ENCODE results near the gene CPSF7.
"Not testable (repeated sequence)": the region's sequence is repeated elsewhere in the genome, so short reads cannot be mapped to it uniquely, and the experiment has no call there.

The CPSF7 gene

GRCh38 chr11:61468002-61468401, 38.2 kb upstream of the CPSF7 start:
- H3K4me3 ChIP-seq (ENCODE audit: low read depth in 1 of 5, low read length in 5 of 5) = no peak overlapping the region
- H3K9ac ChIP-seq (ENCODE audit: low read length in 5 of 5) = no peak overlapping the region
- H3K4me1 ChIP-seq (ENCODE audit: control insufficient read depth in 5 of 5, insufficient read depth in 5 of 5, low read length in 5 of 5) = peaks cover 7 to 16% (median 10%) of the 10 kb centered on the region in 5 donors
- H3K27me3 ChIP-seq (ENCODE audit: control insufficient read depth in 5 of 5, insufficient read depth in 4 of 5, low read length in 5 of 5) = no peaks in the 10 kb centered on the region
- H3K27ac ChIP-seq (ENCODE audit: low read depth, low read length) = peak overlapping the region; percentile 37
- H3K9me3 ChIP-seq (ENCODE audit: control insufficient read depth in 5 of 5, low read length in 5 of 5) = no peaks in the 10 kb centered on the region
- peaks cover 0 to 25% (median 5%) of the 10 kb centered on the region in 5 donors for H3K36me3 ChIP-seq (ENCODE audit: control insufficient read depth in 5 of 5, insufficient read depth in 5 of 5, low read length in 5 of 5)

DNA sequence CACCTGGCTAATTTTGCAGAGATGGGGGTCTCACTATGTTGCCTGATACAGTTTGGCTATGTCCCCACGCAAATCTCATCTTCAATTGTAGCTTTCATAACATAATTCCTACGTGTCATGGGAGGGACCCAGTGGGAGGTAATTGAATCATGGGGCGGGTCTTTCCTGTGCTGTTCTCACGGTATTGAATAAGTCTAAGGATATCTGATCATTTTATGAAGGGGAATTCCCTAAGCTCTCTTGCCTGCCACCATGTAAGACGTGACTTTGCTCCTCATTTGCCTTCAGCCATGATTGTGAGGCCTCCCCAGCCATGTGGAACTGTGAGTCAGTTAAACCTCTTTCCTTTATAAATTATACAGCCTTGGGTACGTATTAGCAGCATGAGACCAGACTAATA, 37.8 kb upstream of the CPSF7 start:
- H3K4me3 ChIP-seq (ENCODE audit: low read depth in 1 of 5, low read length in 5 of 5); H3K9ac ChIP-seq (ENCODE audit: low read length in 5 of 5); H3K27me3 ChIP-seq (ENCODE audit: control insufficient read depth in 5 of 5, insufficient read depth in 4 of 5, low read length in 5 of 5); H3K9me3 ChIP-seq (ENCODE audit: control insufficient read depth in 5 of 5, low read length in 5 of 5); H3K27ac ChIP-seq (ENCODE audit: low read depth, low read length): not testable (repeated sequence)
- Histone ChIP-seq H3K4me1 (ENCODE audit: control insufficient read depth in 5 of 5, insufficient read depth in 5 of 5, low read length in 5 of 5) (peaks cover 4 to 14% (median 7%) of the 10 kb centered on the region in 5 donors), H3K36me3 (ENCODE audit: control insufficient read depth in 5 of 5, insufficient read depth in 5 of 5, low read length in 5 of 5) (peaks cover 0 to 25% (median 5%) of the 10 kb centered on the region in 5 donors)

DNA sequence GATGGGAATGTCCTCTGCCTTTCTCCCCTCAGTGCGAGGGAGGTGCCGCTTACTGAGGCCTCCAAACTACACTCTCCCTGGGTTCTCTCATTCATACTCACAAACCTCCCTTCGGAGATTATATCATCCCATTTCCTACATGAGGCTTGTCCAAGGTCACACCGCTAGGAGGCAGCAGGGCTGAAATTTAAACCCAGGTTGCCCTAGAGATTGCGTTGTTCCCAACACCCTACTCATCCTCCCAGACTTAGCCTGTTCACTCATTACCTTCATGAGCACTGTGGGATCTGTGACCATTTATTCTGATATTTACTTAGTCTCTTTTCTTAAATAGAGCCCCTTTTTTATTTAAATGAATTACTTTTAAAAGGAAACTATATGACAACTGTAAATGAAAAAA, 31.2 kb upstream of the CPSF7 start:
- Histone ChIP-seq H3K9ac (ENCODE audit: low read length in 5 of 5) (no peak overlapping the region), H3K36me3 (ENCODE audit: control insufficient read depth in 5 of 5, insufficient read depth in 5 of 5, low read length in 5 of 5) (peaks cover 0 to 6% (median 0%) of the 10 kb centered on the region in 5 donors), H3K4me1 (ENCODE audit: control insufficient read depth in 5 of 5, insufficient read depth in 5 of 5, low read length in 5 of 5) (no peaks in the 10 kb centered on the region), H3K27ac (ENCODE audit: low read depth, low read length) (no peak overlapping the region), H3K27me3 (ENCODE audit: control insufficient read depth in 5 of 5, insufficient read depth in 4 of 5, low read length in 5 of 5) (no peaks in the 10 kb centered on the region), H3K4me3 (ENCODE audit: low read depth in 1 of 5, low read length in 5 of 5) (no peak overlapping the region), H3K9me3 (ENCODE audit: control insufficient read depth in 5 of 5, low read length in 5 of 5) (no peaks in the 10 kb centered on the region)

DNA sequence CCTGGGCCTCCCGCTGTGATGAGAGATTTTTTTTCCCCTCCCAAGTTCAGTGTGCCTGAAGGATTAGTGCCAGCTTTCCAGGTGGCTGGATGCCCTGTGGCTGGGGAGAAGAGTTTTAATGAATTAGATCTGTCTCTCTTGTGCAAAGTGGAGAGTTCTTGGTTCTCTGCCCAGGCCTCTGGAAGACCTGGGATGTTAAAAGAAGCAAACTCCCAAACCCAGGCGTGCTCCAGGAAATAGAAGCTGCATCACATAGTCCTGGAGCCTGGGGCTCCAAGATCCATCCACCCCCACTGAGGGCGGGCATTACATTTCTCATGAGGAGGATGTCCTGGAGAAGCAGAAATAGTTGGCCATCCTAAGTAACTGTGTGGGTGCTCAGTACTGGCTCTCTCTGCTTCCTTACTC, 30.7 kb upstream of the CPSF7 start:
- Histone ChIP-seq H3K4me1 (ENCODE audit: control insufficient read depth in 5 of 5, insufficient read depth in 5 of 5, low read length in 5 of 5) (no peaks in the 10 kb centered on the region), H3K36me3 (ENCODE audit: control insufficient read depth in 5 of 5, insufficient read depth in 5 of 5, low read length in 5 of 5) (peaks cover 0 to 10% (median 4%) of the 10 kb centered on the region in 5 donors), H3K9me3 (ENCODE audit: control insufficient read depth in 5 of 5, low read length in 5 of 5) (no peaks in the 10 kb centered on the region), H3K4me3 (ENCODE audit: low read depth in 1 of 5, low read length in 5 of 5) (no peak overlapping the region), H3K9ac (ENCODE audit: low read length in 5 of 5) (no peak overlapping the region), H3K27ac (ENCODE audit: low read depth, low read length) (no peak overlapping the region), H3K27me3 (ENCODE audit: control insufficient read depth in 5 of 5, insufficient read depth in 4 of 5, low read length in 5 of 5) (no peaks in the 10 kb centered on the region)

DNA sequence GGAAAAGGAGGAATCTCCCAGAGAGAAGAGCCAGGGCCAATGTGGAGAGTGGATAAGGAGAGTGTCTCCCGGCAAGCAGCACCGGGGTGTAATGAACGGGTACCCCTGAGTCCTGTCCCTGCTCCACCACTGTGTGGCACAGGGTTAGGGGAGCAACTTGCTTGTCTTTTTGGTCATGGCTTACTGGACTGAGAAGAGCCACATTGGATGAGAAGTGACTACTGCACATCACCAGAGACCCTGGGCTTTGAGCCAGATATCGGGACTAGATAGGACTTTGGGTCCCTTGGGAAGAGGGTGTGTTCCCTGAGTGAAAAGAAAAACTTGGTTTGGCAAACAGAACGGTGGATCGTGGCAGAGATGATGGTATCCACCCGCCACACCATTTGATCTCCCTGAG, 24.7 kb upstream of the CPSF7 start:
- H3K9me3 ChIP-seq (ENCODE audit: control insufficient read depth in 5 of 5, low read length in 5 of 5) = no peaks in the 10 kb centered on the region
- H3K4me3 ChIP-seq (ENCODE audit: low read depth in 1 of 5, low read length in 5 of 5) = no peak overlapping the region
- no peak overlapping the region for H3K27ac ChIP-seq (ENCODE audit: low read depth, low read length)
- peaks cover 0 to 11% (median 9%) of the 10 kb centered on the region in 5 donors for H3K4me1 ChIP-seq (ENCODE audit: control insufficient read depth in 5 of 5, insufficient read depth in 5 of 5, low read length in 5 of 5)
- H3K36me3 ChIP-seq (ENCODE audit: control insufficient read depth in 5 of 5, insufficient read depth in 5 of 5, low read length in 5 of 5) = peaks cover 0 to 31% (median 20%) of the 10 kb centered on the region in 5 donors
- no peak overlapping the region for H3K9ac ChIP-seq (ENCODE audit: low read length in 5 of 5)
- H3K27me3 ChIP-seq (ENCODE audit: control insufficient read depth in 5 of 5, insufficient read depth in 4 of 5, low read length in 5 of 5) = no peaks in the 10 kb centered on the region

DNA sequence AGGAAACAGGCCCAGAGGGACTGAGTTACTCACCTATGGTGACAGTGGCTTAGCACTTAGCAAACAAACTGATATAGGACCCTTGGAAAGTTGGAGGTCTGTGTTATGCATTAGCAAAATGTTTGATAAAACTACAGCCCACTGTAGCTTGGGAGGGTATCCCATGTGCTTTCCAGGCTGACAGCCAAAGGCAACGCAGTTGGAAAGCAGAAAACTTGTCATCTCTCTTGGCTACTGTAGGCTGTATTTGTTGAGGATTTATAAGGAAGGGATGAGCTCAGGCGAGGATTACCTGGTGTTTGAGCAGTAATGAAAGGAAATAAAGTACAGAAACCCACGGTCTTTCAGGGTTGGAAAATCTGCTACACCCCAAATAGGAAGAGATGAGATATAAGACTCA, 23.9 kb upstream of the CPSF7 start:
- Histone ChIP-seq H3K27ac (ENCODE audit: low read depth, low read length) (no peak overlapping the region), H3K9ac (ENCODE audit: low read length in 5 of 5) (peak overlapping the region in 1 of 5 donors; percentile 14), H3K27me3 (ENCODE audit: control insufficient read depth in 5 of 5, insufficient read depth in 4 of 5, low read length in 5 of 5) (no peaks in the 10 kb centered on the region), H3K4me1 (ENCODE audit: control insufficient read depth in 5 of 5, insufficient read depth in 5 of 5, low read length in 5 of 5) (peaks cover 0 to 11% (median 9%) of the 10 kb centered on the region in 5 donors), H3K9me3 (ENCODE audit: control insufficient read depth in 5 of 5, low read length in 5 of 5) (no peaks in the 10 kb centered on the region), H3K4me3 (ENCODE audit: low read depth in 1 of 5, low read length in 5 of 5) (no peak overlapping the region), H3K36me3 (ENCODE audit: control insufficient read depth in 5 of 5, insufficient read depth in 5 of 5, low read length in 5 of 5) (peaks cover 0 to 33% (median 20%) of the 10 kb centered on the region in 5 donors)

DNA sequence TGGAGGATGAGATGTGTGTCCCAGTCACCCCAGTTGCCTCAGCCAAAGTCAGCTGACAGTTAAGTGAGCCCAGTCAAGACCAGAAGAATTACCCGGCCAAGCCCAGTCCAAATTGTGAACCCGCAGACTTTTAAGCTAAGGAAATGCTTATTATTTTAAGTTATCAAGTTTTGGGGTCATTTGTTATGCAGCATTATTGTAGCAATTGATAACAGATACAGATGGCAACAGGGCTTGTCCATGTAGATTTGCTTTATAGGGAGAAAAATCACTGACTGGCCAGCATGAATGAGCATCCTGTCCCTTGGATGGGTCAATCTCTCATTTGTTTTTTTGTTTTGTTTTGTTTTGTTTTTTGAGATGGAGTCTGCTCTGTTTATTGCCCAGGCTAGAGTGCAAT, 23.1 kb upstream of the CPSF7 start:
- no peak overlapping the region for H3K4me3 ChIP-seq (ENCODE audit: low read depth in 1 of 5, low read length in 5 of 5)
- H3K27me3 ChIP-seq (ENCODE audit: control insufficient read depth in 5 of 5, insufficient read depth in 4 of 5, low read length in 5 of 5) = no peaks in the 10 kb centered on the region
- H3K9ac ChIP-seq (ENCODE audit: low read length in 5 of 5) = no peak overlapping the region
- H3K36me3 ChIP-seq (ENCODE audit: control insufficient read depth in 5 of 5, insufficient read depth in 5 of 5, low read length in 5 of 5) = peaks cover under 1 to 42% (median 28%) of the 10 kb centered on the region in 5 donors
- peaks cover 0 to 11% (median 9%) of the 10 kb centered on the region in 5 donors for H3K4me1 ChIP-seq (ENCODE audit: control insufficient read depth in 5 of 5, insufficient read depth in 5 of 5, low read length in 5 of 5)
- H3K9me3 ChIP-seq (ENCODE audit: control insufficient read depth in 5 of 5, low read length in 5 of 5) = no peaks in the 10 kb centered on the region
- no peak overlapping the region for H3K27ac ChIP-seq (ENCODE audit: low read depth, low read length)

DNA sequence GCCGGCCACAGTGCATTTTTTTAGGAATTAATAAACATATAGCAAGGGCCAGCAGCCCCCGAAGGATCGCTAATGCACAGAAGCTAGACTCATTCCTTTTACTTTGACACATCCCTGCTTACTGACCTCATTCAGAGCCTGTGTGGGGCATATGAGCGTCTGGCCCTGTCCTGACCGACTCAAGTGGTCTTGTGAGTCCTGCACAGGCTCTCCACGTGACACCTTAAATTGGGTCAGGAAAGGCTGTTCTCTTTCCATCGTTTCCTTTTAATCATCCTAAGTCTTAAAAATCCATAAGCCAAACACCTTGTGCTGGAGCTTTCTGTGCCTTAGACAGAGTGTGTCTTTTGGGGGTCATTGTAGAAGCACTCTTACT, 18.8 kb upstream of the CPSF7 start:
- H3K4me1 ChIP-seq (ENCODE audit: control insufficient read depth in 5 of 5, insufficient read depth in 5 of 5, low read length in 5 of 5) = peaks cover 0 to 24% (median 15%) of the 10 kb centered on the region in 5 donors
- no peaks in the 10 kb centered on the region for H3K9me3 ChIP-seq (ENCODE audit: control insufficient read depth in 5 of 5, low read length in 5 of 5)
- no peak overlapping the region for H3K4me3 ChIP-seq (ENCODE audit: low read depth in 1 of 5, low read length in 5 of 5)
- no peaks in the 10 kb centered on the region for H3K27me3 ChIP-seq (ENCODE audit: control insufficient read depth in 5 of 5, insufficient read depth in 4 of 5, low read length in 5 of 5)
- H3K9ac ChIP-seq (ENCODE audit: low read length in 5 of 5) = no peak overlapping the region
- peaks cover 11 to 67% (median 41%) of the 10 kb centered on the region in 5 donors for H3K36me3 ChIP-seq (ENCODE audit: control insufficient read depth in 5 of 5, insufficient read depth in 5 of 5, low read length in 5 of 5)
- no peak overlapping the region for H3K27ac ChIP-seq (ENCODE audit: low read depth, low read length)

GRCh38 chr11:61447601-61448551, 18.1 kb upstream of the CPSF7 start:
- H3K4me1 ChIP-seq (ENCODE audit: control insufficient read depth in 5 of 5, insufficient read depth in 5 of 5, low read length in 5 of 5) = peaks cover 0 to 25% (median 17%) of the 10 kb centered on the region in 5 donors
- H3K27me3 ChIP-seq (ENCODE audit: control insufficient read depth in 5 of 5, insufficient read depth in 4 of 5, low read length in 5 of 5) = no peaks in the 10 kb centered on the region
- no peak overlapping the region for H3K27ac ChIP-seq (ENCODE audit: low read depth, low read length)
- H3K36me3 ChIP-seq (ENCODE audit: control insufficient read depth in 5 of 5, insufficient read depth in 5 of 5, low read length in 5 of 5) = peaks cover 11 to 67% (median 42%) of the 10 kb centered on the region in 5 donors
- no peak overlapping the region for H3K9ac ChIP-seq (ENCODE audit: low read length in 5 of 5)
- H3K4me3 ChIP-seq (ENCODE audit: low read depth in 1 of 5, low read length in 5 of 5) = no peak overlapping the region
- H3K9me3 ChIP-seq (ENCODE audit: control insufficient read depth in 5 of 5, low read length in 5 of 5) = no peaks in the 10 kb centered on the region

DNA sequence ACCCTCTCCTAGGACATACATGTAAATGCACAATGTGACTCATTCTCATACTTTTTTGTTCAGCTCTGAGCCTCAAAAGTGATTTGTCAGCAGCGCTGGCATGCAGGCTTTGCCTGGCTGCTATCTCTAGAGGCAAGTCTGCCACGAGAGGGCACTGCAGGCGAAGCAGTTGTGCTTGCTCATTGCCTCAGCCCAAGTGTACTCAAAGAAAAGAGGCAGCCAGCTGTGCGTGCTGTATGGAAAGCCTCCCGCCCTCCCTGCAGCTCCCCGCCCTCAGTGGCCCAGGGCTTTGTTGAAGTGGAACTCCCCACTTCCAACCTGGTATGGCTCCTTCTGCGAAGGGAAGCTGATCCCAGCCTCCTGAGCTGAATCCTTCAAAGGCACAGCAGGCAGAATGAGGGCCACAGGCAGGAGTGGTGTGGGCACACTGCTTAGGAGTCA, 16.5 kb upstream of the CPSF7 start:
- no peaks in the 10 kb centered on the region for H3K27me3 ChIP-seq (ENCODE audit: control insufficient read depth in 5 of 5, insufficient read depth in 4 of 5, low read length in 5 of 5)
- H3K27ac ChIP-seq (ENCODE audit: low read depth, low read length) = peak overlapping the region; percentile 48
- H3K36me3 ChIP-seq (ENCODE audit: control insufficient read depth in 5 of 5, insufficient read depth in 5 of 5, low read length in 5 of 5) = peaks cover 11 to 67% (median 42%) of the 10 kb centered on the region in 5 donors
- no peak overlapping the region for H3K9ac ChIP-seq (ENCODE audit: low read length in 5 of 5)
- H3K4me3 ChIP-seq (ENCODE audit: low read depth in 1 of 5, low read length in 5 of 5) = no peak overlapping the region
- peaks cover 0 to 30% (median 23%) of the 10 kb centered on the region in 5 donors for H3K4me1 ChIP-seq (ENCODE audit: control insufficient read depth in 5 of 5, insufficient read depth in 5 of 5, low read length in 5 of 5)
- H3K9me3 ChIP-seq (ENCODE audit: control insufficient read depth in 5 of 5, low read length in 5 of 5) = no peaks in the 10 kb centered on the region
